ENCODE data around the gene OCA2.

OCA2 gene

GRCh38 chr15:28118531-28118930 is 19.4 kb upstream of the OCA2 start:
- Histone ChIP-seq H3K79me1 (replicated peaks; ENCODE audit: low read length, poor library complexity, severe bottlenecking) (peaks cover 30% of the 10 kb centered on the region), H3K27ac (ENCODE audit: low read length, poor library complexity, severe bottlenecking) (no peak overlapping the region), H3K4ac (ENCODE audit: low read depth in 1 of 2, low read length in 2 of 2) (no peak overlapping the region), H3K23ac (ENCODE audit: low read length in 2 of 2) (no peak overlapping the region), H3K9me3 (ENCODE audit: control insufficient read depth, low read length) (no peaks in the 10 kb centered on the region), H2AFZ (ENCODE audit: low read depth, low read length) (no peak overlapping the region), H3K14ac (ENCODE audit: low read length in 2 of 2) (no peak overlapping the region), H2BK120ac (ENCODE audit: low read depth, low read length) (no peak overlapping the region), H3K27me3 (ENCODE audit: control insufficient read depth in 1 of 2, insufficient read depth in 1 of 2, low read length in 2 of 2) (no peaks in the 10 kb centered on the region), H4K8ac (ENCODE audit: low read length) (no peak overlapping the region), H4K91ac (ENCODE audit: low read length) (no peak overlapping the region), H2AK5ac (ENCODE audit: low read length, severe bottlenecking) (no peak overlapping the region), H2BK15ac (ENCODE audit: low read depth, poor library complexity, severe bottlenecking) (no peak overlapping the region), H3K36me3 (ENCODE audit: control insufficient read depth in 1 of 2, insufficient read depth in 2 of 2, low read depth in 1 of 2, low read length in 2 of 2) (peaks cover 77 to 84% of the 10 kb centered on the region in 2 experiments), H3K4me2 (ENCODE audit: low read length, poor library complexity, severe bottlenecking) (no peak overlapping the region), H3K9ac (ENCODE audit: low read length) (no peak overlapping the region), H3K18ac (ENCODE audit: low read depth in 1 of 2, low read length in 2 of 2) (no peak overlapping the region), H3K4me3 (ENCODE audit: insufficient read depth in 1 of 2, low read depth in 1 of 2, low read length in 2 of 2) (no peak overlapping the region), H2BK12ac (ENCODE audit: low read length in 2 of 2) (no peak overlapping the region), H3K4me1 (ENCODE audit: control insufficient read depth, insufficient read depth, low read depth, low read length) (peaks cover 13% of the 10 kb centered on the region), H2BK5ac (ENCODE audit: low read depth, low read length, poor library complexity, severe bottlenecking) (no peak overlapping the region)
- DNase-seq, result no peak
- 95% methylated on average over 10 of the region's 10 CpGs for WGBS

GRCh38 chr15:28118083-28118482 is 19.0 kb upstream of the OCA2 start:
- DNase-seq, result no peak
- no peak overlapping the region for H2BK15ac ChIP-seq (ENCODE audit: low read depth, poor library complexity, severe bottlenecking)
- H3K9ac ChIP-seq (ENCODE audit: low read length), result no peak overlapping the region
- peaks cover 80 to 84% of the 10 kb centered on the region in 2 experiments for H3K36me3 ChIP-seq (ENCODE audit: control insufficient read depth in 1 of 2, insufficient read depth in 2 of 2, low read depth in 1 of 2, low read length in 2 of 2)
- H3K23ac ChIP-seq (ENCODE audit: low read length in 2 of 2), result no peak overlapping the region
- H2BK5ac ChIP-seq (ENCODE audit: low read depth, low read length, poor library complexity, severe bottlenecking), result no peak overlapping the region
- H4K91ac ChIP-seq (ENCODE audit: low read length), result no peak overlapping the region
- no peak overlapping the region for H2AFZ ChIP-seq (ENCODE audit: low read depth, low read length)
- H3K14ac ChIP-seq (ENCODE audit: low read length in 2 of 2), result no peak overlapping the region
- H3K4me2 ChIP-seq (ENCODE audit: low read length, poor library complexity, severe bottlenecking), result no peak overlapping the region
- 96% methylated on average over 10 of the region's 11 CpGs for WGBS
- H4K8ac ChIP-seq (ENCODE audit: low read length), result no peak overlapping the region
- no peaks in the 10 kb centered on the region for H3K9me3 ChIP-seq (ENCODE audit: control insufficient read depth, low read length)
- H3K18ac ChIP-seq (ENCODE audit: low read depth in 1 of 2, low read length in 2 of 2), result no peak overlapping the region
- H2BK120ac ChIP-seq (ENCODE audit: low read depth, low read length), result no peak overlapping the region
- H3K27me3 ChIP-seq (ENCODE audit: control insufficient read depth in 1 of 2, insufficient read depth in 1 of 2, low read length in 2 of 2), result no peaks in the 10 kb centered on the region
- H3K4me1 ChIP-seq (ENCODE audit: control insufficient read depth, insufficient read depth, low read depth, low read length), result peaks cover 13% of the 10 kb centered on the region
- H2BK12ac ChIP-seq (ENCODE audit: low read length in 2 of 2), result no peak overlapping the region
- H3K4me3 ChIP-seq (ENCODE audit: insufficient read depth in 1 of 2, low read depth in 1 of 2, low read length in 2 of 2), result no peak overlapping the region
- no peak overlapping the region for H3K4ac ChIP-seq (ENCODE audit: low read depth in 1 of 2, low read length in 2 of 2)
- no peak overlapping the region for H3K27ac ChIP-seq (ENCODE audit: low read length, poor library complexity, severe bottlenecking)
- H2AK5ac ChIP-seq (ENCODE audit: low read length, severe bottlenecking), result no peak overlapping the region
- peaks cover 32% of the 10 kb centered on the region for H3K79me1 ChIP-seq (replicated peaks; ENCODE audit: low read length, poor library complexity, severe bottlenecking)

- no peak overlapping the region for H3K14ac ChIP-seq (ENCODE audit: low read length in 2 of 2)
- WGBS, result 97% methylated on average over 12 of the region's 12 CpGs
- H3K9ac ChIP-seq (ENCODE audit: low read length), result no peak overlapping the region
- no peak overlapping the region for H3K23ac ChIP-seq (ENCODE audit: low read length in 2 of 2)
- no peak overlapping the region for H4K91ac ChIP-seq (ENCODE audit: low read length)
- no peak overlapping the region for H2AFZ ChIP-seq (ENCODE audit: low read depth, low read length)
- no peak overlapping the region for H3K4me2 ChIP-seq (ENCODE audit: low read length, poor library complexity, severe bottlenecking)
- H3K27me3 ChIP-seq (ENCODE audit: control insufficient read depth in 1 of 2, insufficient read depth in 1 of 2, low read length in 2 of 2), result no peaks in the 10 kb centered on the region
- no peak overlapping the region for H3K27ac ChIP-seq (ENCODE audit: low read length, poor library complexity, severe bottlenecking)
- H2BK5ac ChIP-seq (ENCODE audit: low read depth, low read length, poor library complexity, severe bottlenecking), result no peak overlapping the region
- no peak overlapping the region for H2BK15ac ChIP-seq (ENCODE audit: low read depth, poor library complexity, severe bottlenecking)
- H2AK5ac ChIP-seq (ENCODE audit: low read length, severe bottlenecking), result no peak overlapping the region
- H3K79me1 ChIP-seq (replicated peaks; ENCODE audit: low read length, poor library complexity, severe bottlenecking), result peaks cover 28% of the 10 kb centered on the region
- no peak overlapping the region for H3K4ac ChIP-seq (ENCODE audit: low read depth in 1 of 2, low read length in 2 of 2)
- no peak overlapping the region for H4K8ac ChIP-seq (ENCODE audit: low read length)
- H2BK12ac ChIP-seq (ENCODE audit: low read length in 2 of 2), result no peak overlapping the region
- no peak for DNase-seq
- no peak overlapping the region for H3K18ac ChIP-seq (ENCODE audit: low read depth in 1 of 2, low read length in 2 of 2)
- H3K4me1 ChIP-seq (ENCODE audit: control insufficient read depth, insufficient read depth, low read depth, low read length), result peaks cover 13% of the 10 kb centered on the region
- no peaks in the 10 kb centered on the region for H3K9me3 ChIP-seq (ENCODE audit: control insufficient read depth, low read length)
- no peak overlapping the region for H3K4me3 ChIP-seq (ENCODE audit: insufficient read depth in 1 of 2, low read depth in 1 of 2, low read length in 2 of 2)
- no peak overlapping the region for H2BK120ac ChIP-seq (ENCODE audit: low read depth, low read length)
- peaks cover 82 to 84% of the 10 kb centered on the region in 2 experiments for H3K36me3 ChIP-seq (ENCODE audit: control insufficient read depth in 1 of 2, insufficient read depth in 2 of 2, low read depth in 1 of 2, low read length in 2 of 2)
Observed at GRCh38 chr15:28117432-28117990, 18.4 kb upstream of the OCA2 start.

GRCh38 chr15:28116521-28117431 is 17.7 kb upstream of the OCA2 start:
- DNase-seq, result no peak
- peak overlapping the region; percentile 7 for H4K8ac ChIP-seq (ENCODE audit: low read length)

More at GRCh38 chr15:28116521-28117431, 17.7 kb upstream of the OCA2 start:
- no peak overlapping the region for H3K18ac ChIP-seq (ENCODE audit: low read depth in 1 of 2, low read length in 2 of 2)
- WGBS, result 96% methylated on average over 42 of the region's 42 CpGs
- peaks cover 24% of the 10 kb centered on the region for H3K79me1 ChIP-seq (replicated peaks; ENCODE audit: low read length, poor library complexity, severe bottlenecking)
- H3K14ac ChIP-seq (ENCODE audit: low read length in 2 of 2), result no peak overlapping the region
- H2BK12ac ChIP-seq (ENCODE audit: low read length in 2 of 2), result no peak overlapping the region
- H2AFZ ChIP-seq (ENCODE audit: low read depth, low read length), result no peak overlapping the region
- H3K27me3 ChIP-seq (ENCODE audit: control insufficient read depth in 1 of 2, insufficient read depth in 1 of 2, low read length in 2 of 2), result no peaks in the 10 kb centered on the region
- H2AK5ac ChIP-seq (ENCODE audit: low read length, severe bottlenecking), result no peak overlapping the region
- no peak overlapping the region for H2BK5ac ChIP-seq (ENCODE audit: low read depth, low read length, poor library complexity, severe bottlenecking)
- H3K4ac ChIP-seq (ENCODE audit: low read depth in 1 of 2, low read length in 2 of 2), result no peak overlapping the region
- peaks cover 81 to 90% of the 10 kb centered on the region in 2 experiments for H3K36me3 ChIP-seq (ENCODE audit: control insufficient read depth in 1 of 2, insufficient read depth in 2 of 2, low read depth in 1 of 2, low read length in 2 of 2)
- no peak overlapping the region for H2BK120ac ChIP-seq (ENCODE audit: low read depth, low read length)
- no peak overlapping the region for H3K9ac ChIP-seq (ENCODE audit: low read length)
- H3K4me3 ChIP-seq (ENCODE audit: insufficient read depth in 1 of 2, low read depth in 1 of 2, low read length in 2 of 2), result no peak overlapping the region
- H2BK15ac ChIP-seq (ENCODE audit: low read depth, poor library complexity, severe bottlenecking), result no peak overlapping the region
- peaks cover 13% of the 10 kb centered on the region for H3K4me1 ChIP-seq (ENCODE audit: control insufficient read depth, insufficient read depth, low read depth, low read length)
- H3K23ac ChIP-seq (ENCODE audit: low read length in 2 of 2), result no peak overlapping the region
- H3K9me3 ChIP-seq (ENCODE audit: control insufficient read depth, low read length), result no peaks in the 10 kb centered on the region
- no peak overlapping the region for H3K4me2 ChIP-seq (ENCODE audit: low read length, poor library complexity, severe bottlenecking)
- no peak overlapping the region for H3K27ac ChIP-seq (ENCODE audit: low read length, poor library complexity, severe bottlenecking)
- H4K91ac ChIP-seq (ENCODE audit: low read length), result no peak overlapping the region
